Esophagus squamous epithelium (tissue), 5 donors: ENCODE measurements around the gene PARD3B. TPM values are rescaled to one million over a fixed set of nuclear protein-coding genes. Genes with fewer than 3 reads are reported as not detected.
"Not testable (repeated sequence)": the region's sequence is repeated elsewhere in the genome, so short reads cannot be mapped to it uniquely, and the experiment has no call there.

ENCODE experiments used
- DNase-seq: peaks from one replicate; lab custom pipeline; 2025; lab: John Stamatoyannopoulos, UW
- H3K27ac ChIP-seq, 4 donors: fragments of 200-600 bp; sonication (generic); one replicate each; pipeline ENCODE4 v1.5.1; 2016 to 2019; ENCODE audit warnings: mild to moderate bottlenecking in 1 of 4
- H3K27me3 ChIP-seq, 4 donors: fragments of 200-600 bp; sonication (generic); 1 replicate in 3 of 4; 2 replicates in 1 of 4; pipeline versions ENCODE4 v1.5.1 to v1.6.0; 2017 to 2021; ENCODE audit warnings: antibody characterized with exemption in 1 of 4
- H3K36me3 ChIP-seq, 3 donors: fragments of 200-600 bp; sonication (generic); one replicate each; pipeline ENCODE4 v1.5.1; 2016 to 2019
- H3K4me1 ChIP-seq, 3 donors: fragments of 200-600 bp; sonication (generic); one replicate each; pipeline ENCODE4 v1.5.1; 2017 to 2019
- H3K4me3 ChIP-seq, 4 donors: fragments of 200-600 bp; sonication (generic); 1 replicate in 3 of 4; 2 replicates in 1 of 4; pipeline ENCODE4 v1.5.1; 2016 to 2019; ENCODE audit warnings: mild to moderate bottlenecking in 2 of 4, moderate library complexity in 1 of 4
- H3K9me3 ChIP-seq, 3 donors: fragments of 200-600 bp; sonication (generic); one replicate each; pipeline ENCODE4 v1.5.1; 2016 to 2019
- CTCF ChIP-seq, 6 experiments: fragments of 450-650 bp in 4 of 6; fragments of 200-600 bp in 2 of 6; sonication (generic) in 2 of 6; IDR thresholded peaks; one replicate each; pipeline ENCODE4 v1.5.1; 2016 to 2019; ENCODE audit warnings: antibody characterized with exemption in 6 of 6, mild to moderate bottlenecking in 4 of 6, moderate library complexity in 4 of 6
- POLR2A ChIP-seq, 4 donors: fragments of 450-650 bp; IDR thresholded peaks; one replicate each; pipeline ENCODE4 v1.6.1; 2017; ENCODE audit warnings: antibody characterized with exemption in 4 of 4, mild to moderate bottlenecking in 4 of 4, moderate library complexity in 3 of 4
- WGBS, 2 donors: methylation state at CpG; one replicate each; pipeline ENCODE4 v1.1.5; 2018; 5-methylcytosine and 5-hydroxymethylcytosine counted together
- intact Hi-C: fragments of 100-400 bp; cut with DNase I; formaldehyde crosslinking; loops from one replicate; pipeline ENCODE4 v1.15.0; 2022
- total RNA-seq, 4 donors: library from RNA; depleted of rRNA; stranded (reverse); fragments of >200 nt; gene quantifications; one replicate each; pipeline ENCODE4 v1.1.0, GENCODE V29; 2016
- donor health status: DM: yes; HTN: yes; CAD: no.

The PARD3B gene
- total RNA-seq, 4 donors from 2014 or later: 2.4 to 15.8 (median 4.3) TPM

GRCh38 chr2:204545861-204546735, 823 bp downstream of the PARD3B start:
- DNase-seq: no peak
- H3K27ac ChIP-seq: peak overlapping the region; percentile 78 to 91 (median 83)
- peaks cover 0 to 5% (median 0%) of the 10 kb centered on the region in 4 donors for H3K27me3 ChIP-seq
- peaks cover 4 to 51% (median 12%) of the 10 kb centered on the region in 3 donors for H3K4me1 ChIP-seq
- H3K4me3 ChIP-seq: peak overlapping the region; percentile 63 to 93 (median 84)
- intact Hi-C loops: no loop called here
- H3K36me3 ChIP-seq: no peaks in the 10 kb centered on the region
- 8 to 15% methylated on average over 5 to 10 of the region's 45 CpGs for WGBS, 2 donors
- TF ChIP-seq POLR2A (IDR thresholded peaks at IDR 0.05) (no peak), CTCF (IDR thresholded peaks at IDR 0.05) (no peak)
- no peaks in the 10 kb centered on the region for H3K9me3 ChIP-seq

GRCh38 chr2:204550751-204551511, 5.7 kb downstream of the PARD3B start:
- no peaks in the 10 kb centered on the region for H3K36me3 ChIP-seq
- no peaks in the 10 kb centered on the region for H3K27me3 ChIP-seq
- WGBS, 2 donors: 41 to 44% methylated on average over 3 of the region's 3 CpGs
- H3K4me1 ChIP-seq: peaks cover 7 to 45% (median 12%) of the 10 kb centered on the region in 3 donors
- H3K27ac ChIP-seq: peak overlapping the region in 3 of 4 donors; percentile 18 to 33 (median 22)
- no peak overlapping the region for H3K4me3 ChIP-seq
- H3K9me3 ChIP-seq: no peaks in the 10 kb centered on the region
- TF ChIP-seq POLR2A (IDR thresholded peaks at IDR 0.05) (no peak), CTCF (IDR thresholded peaks at IDR 0.05) (no peak)
- no peak for DNase-seq
- intact Hi-C loops: no loop called here

GRCh38 chr2:204551512-204551863, 6.2 kb downstream of the PARD3B start:
- Histone ChIP-seq H3K4me1 (peaks cover 3 to 39% (median 10%) of the 10 kb centered on the region in 3 donors), H3K36me3 (no peaks in the 10 kb centered on the region), H3K27me3 (no peaks in the 10 kb centered on the region), H3K9me3 (no peaks in the 10 kb centered on the region), H3K27ac (peak overlapping the region in 2 of 4 donors; percentile 22 to 33), H3K4me3 (no peak overlapping the region)
- intact Hi-C loops: no loop called here
- TF ChIP-seq POLR2A (IDR thresholded peaks at IDR 0.05): no peak
- 30 to 40% methylated on average over 1 to 3 of the region's 3 CpGs for WGBS, 2 donors
- no peak for DNase-seq

- WGBS, 2 donors: 89 to 91% methylated on average over 1 of the region's 1 CpG
- intact Hi-C loops: no loop called here
- Histone ChIP-seq H3K27ac (no peak overlapping the region), H3K27me3 (no peaks in the 10 kb centered on the region), H3K36me3 (no peaks in the 10 kb centered on the region), H3K9me3 (no peaks in the 10 kb centered on the region), H3K4me3 (no peak overlapping the region), H3K4me1 (no peaks in the 10 kb centered on the region)
- DNase-seq: no peak
- TF ChIP-seq POLR2A (IDR thresholded peaks at IDR 0.05) (no peak), CTCF (IDR thresholded peaks at IDR 0.05) (no peak)
Observed at GRCh38 chr2:204557604-204558003, 12.3 kb downstream of the PARD3B start.

GRCh38 chr2:204559358-204559757, 14.1 kb downstream of the PARD3B start:
- H3K4me1 ChIP-seq, H3K27ac ChIP-seq, intact Hi-C loops, H3K4me3 ChIP-seq, H3K9me3 ChIP-seq, DNase-seq, H3K36me3 ChIP-seq, H3K27me3 ChIP-seq: not testable (repeated sequence)

GRCh38 chr2:204560902-204561301, 15.6 kb downstream of the PARD3B start:
- WGBS, 2 donors: 78 to 86% methylated on average over 3 of the region's 3 CpGs
- Histone ChIP-seq H3K27ac (no peak overlapping the region), H3K9me3 (no peaks in the 10 kb centered on the region), H3K4me3 (no peak overlapping the region), H3K36me3 (no peaks in the 10 kb centered on the region), H3K4me1 (no peaks in the 10 kb centered on the region), H3K27me3 (no peaks in the 10 kb centered on the region)
- intact Hi-C loops: no loop called here
- TF ChIP-seq CTCF (IDR thresholded peaks at IDR 0.05): no peak
- TF ChIP-seq POLR2A (IDR thresholded peaks at IDR 0.05): no peak
- no peak for DNase-seq
